Thyroid gland (tissue), 4 donors: ENCODE measurements around the gene FBLN5.

Source experiments
- POLR2A ChIP-seq, 2 donors: fragments of 450-650 bp; IDR thresholded peaks; one replicate each; pipeline ENCODE4 v1.6.1; 2017; ENCODE audit warnings: antibody characterized with exemption in 2 of 2, mild to moderate bottlenecking in 2 of 2, moderate library complexity in 1 of 2
- TF ChIP-seq, protein P1 (sequence below), 6 experiments: fragments of 200-600 bp in 3 of 6; fragments of 450-650 bp in 3 of 6; sonication (generic) in 3 of 6; IDR thresholded peaks; one replicate each; pipeline ENCODE4 v1.5.1; 2016 to 2019; ENCODE audit warnings: antibody characterized with exemption in 6 of 6, mild to moderate bottlenecking in 2 of 6, inconsistent platforms in 1 of 6, moderate library complexity in 1 of 6

DNA sequence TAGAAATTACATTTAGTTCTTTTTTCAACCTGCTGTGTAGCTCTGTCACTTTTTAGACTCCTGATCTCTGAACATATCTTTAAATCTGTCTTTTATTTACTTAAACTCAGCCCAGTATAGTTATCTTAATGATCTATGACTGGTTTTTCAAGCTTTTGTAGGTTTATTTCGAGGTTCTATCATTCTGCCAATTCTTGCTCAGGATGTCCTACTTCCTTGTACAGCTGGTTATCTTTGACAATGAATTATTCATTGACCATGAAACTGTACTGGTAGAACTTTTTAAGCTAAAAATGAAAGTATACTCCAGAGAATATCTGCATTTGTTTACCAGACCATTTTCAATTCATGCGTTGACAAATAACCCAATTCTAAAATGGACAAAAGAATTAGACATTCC is 118.0 kb downstream of the FBLN5 start:
- TF ChIP-seq POLR2A (IDR thresholded peaks at IDR 0.05) = no peak
- TF ChIP-seq, protein P1, sequence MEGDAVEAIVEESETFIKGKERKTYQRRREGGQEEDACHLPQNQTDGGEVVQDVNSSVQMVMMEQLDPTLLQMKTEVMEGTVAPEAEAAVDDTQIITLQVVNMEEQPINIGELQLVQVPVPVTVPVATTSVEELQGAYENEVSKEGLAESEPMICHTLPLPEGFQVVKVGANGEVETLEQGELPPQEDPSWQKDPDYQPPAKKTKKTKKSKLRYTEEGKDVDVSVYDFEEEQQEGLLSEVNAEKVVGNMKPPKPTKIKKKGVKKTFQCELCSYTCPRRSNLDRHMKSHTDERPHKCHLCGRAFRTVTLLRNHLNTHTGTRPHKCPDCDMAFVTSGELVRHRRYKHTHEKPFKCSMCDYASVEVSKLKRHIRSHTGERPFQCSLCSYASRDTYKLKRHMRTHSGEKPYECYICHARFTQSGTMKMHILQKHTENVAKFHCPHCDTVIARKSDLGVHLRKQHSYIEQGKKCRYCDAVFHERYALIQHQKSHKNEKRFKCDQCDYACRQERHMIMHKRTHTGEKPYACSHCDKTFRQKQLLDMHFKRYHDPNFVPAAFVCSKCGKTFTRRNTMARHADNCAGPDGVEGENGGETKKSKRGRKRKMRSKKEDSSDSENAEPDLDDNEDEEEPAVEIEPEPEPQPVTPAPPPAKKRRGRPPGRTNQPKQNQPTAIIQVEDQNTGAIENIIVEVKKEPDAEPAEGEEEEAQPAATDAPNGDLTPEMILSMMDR (IDR thresholded peaks at IDR 0.05) = no peak
